ENCODE results near the gene TBC1D8. TPM values are rescaled to one million over a fixed set of nuclear protein-coding genes. Genes with fewer than 3 reads are reported as not detected.

Gene TBC1D8
- total RNA-seq, 2 experiments from 2014 or later: 0.12 to 0.45 TPM

GRCh38 chr2:100978582-100979191 lies 172.5 kb downstream of the TBC1D8 start:
- CTCF ChIA-PET: interaction anchor here (1.0 kb wide), 1 partner anchor 371 kb away, joined by 3 read pairs; no protein-coding TSS in a partner anchor
- ATAC-seq: no peak
- H3K9me3 Mint-ChIP-seq (ENCODE audit: low read depth): no peaks in the 10 kb centered on the region
- DNase-seq: no peak
- no peaks in the 10 kb centered on the region for H3K27me3 Mint-ChIP-seq
- no peak overlapping the region for H3K4me3 Mint-ChIP-seq
- H3K4me1 Mint-ChIP-seq: no peaks in the 10 kb centered on the region
- H3K27ac Mint-ChIP-seq: no peak overlapping the region
- H3K36me3 Mint-ChIP-seq: no peaks in the 10 kb centered on the region

DNA sequence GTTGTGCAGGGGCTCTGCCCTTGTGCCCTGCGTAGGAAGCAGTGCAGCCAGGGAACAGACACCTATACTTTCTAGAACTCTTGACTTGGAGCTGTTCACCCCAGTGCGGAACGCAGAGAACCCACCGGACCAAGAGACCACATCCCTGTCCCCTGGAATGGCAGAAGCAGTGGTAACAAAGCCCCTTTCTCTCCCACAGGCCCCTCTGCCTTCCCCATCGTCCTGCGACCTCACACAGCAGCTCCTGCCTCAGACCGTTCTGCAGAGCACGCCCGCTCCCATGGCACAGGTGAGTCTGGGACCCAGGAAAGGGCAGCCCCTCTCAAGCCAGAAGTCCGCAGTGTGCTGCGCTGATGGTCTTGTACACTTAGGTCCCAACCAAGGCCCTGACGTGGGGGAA lies 173.7 kb downstream of the TBC1D8 start:
- H3K9me3 Mint-ChIP-seq (ENCODE audit: low read depth): no peaks in the 10 kb centered on the region
- no peaks in the 10 kb centered on the region for H3K27me3 Mint-ChIP-seq
- CTCF ChIA-PET: no interaction called here
- no peaks in the 10 kb centered on the region for H3K4me1 Mint-ChIP-seq
- ATAC-seq (no peak), DNase-seq (no peak)
- H3K36me3 Mint-ChIP-seq: no peaks in the 10 kb centered on the region
- H3K27ac Mint-ChIP-seq: no peak overlapping the region
- no peak overlapping the region for H3K4me3 Mint-ChIP-seq

- H3K4me3 Mint-ChIP-seq: no peak overlapping the region
These were observed 174.4 kb downstream of the TBC1D8 start for GRCh38 chr2:100976645-100977391.

DNA sequence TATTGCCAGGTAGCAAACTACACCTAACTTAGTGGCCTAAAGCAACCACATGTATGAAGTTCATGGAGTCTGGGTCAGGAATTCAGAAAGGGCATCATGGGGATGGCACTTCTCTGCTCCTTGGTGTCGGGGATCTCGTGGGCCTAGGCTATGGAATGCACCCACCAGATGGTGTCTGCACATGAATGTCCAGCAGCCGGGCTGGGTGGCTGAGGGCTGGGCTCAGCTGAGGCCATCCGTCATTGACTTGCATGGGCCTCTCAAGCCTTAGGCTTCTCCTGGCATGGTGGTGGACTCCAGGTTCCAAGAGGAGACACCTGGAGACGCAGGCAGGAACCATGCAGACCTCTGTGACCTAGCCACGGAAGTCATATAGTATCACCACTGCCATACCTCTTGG lies 175.1 kb downstream of the TBC1D8 start:
- Mint-ChIP-seq H3K27me3 (no peaks in the 10 kb centered on the region), H3K9me3 (ENCODE audit: low read depth) (no peaks in the 10 kb centered on the region), H3K4me1 (no peaks in the 10 kb centered on the region), H3K27ac (no peak overlapping the region), H3K36me3 (no peaks in the 10 kb centered on the region), H3K4me3 (no peak overlapping the region)
- no peak for ATAC-seq
- no peak for DNase-seq
- CTCF ChIA-PET: no interaction called here

More at GRCh38 chr2:100976645-100977391, 174.4 kb downstream of the TBC1D8 start:
- ATAC-seq (no peak), DNase-seq (no peak)
- Mint-ChIP-seq H3K27ac (no peak overlapping the region), H3K27me3 (no peaks in the 10 kb centered on the region), H3K9me3 (ENCODE audit: low read depth) (no peaks in the 10 kb centered on the region), H3K36me3 (no peaks in the 10 kb centered on the region), H3K4me1 (no peaks in the 10 kb centered on the region)
- CTCF ChIA-PET: no interaction called here

GRCh38 chr2:100975521-100975785 lies 175.7 kb downstream of the TBC1D8 start:
- DNase-seq (no peak), ATAC-seq (no peak)
- no peaks in the 10 kb centered on the region for H3K27me3 Mint-ChIP-seq
- CTCF ChIA-PET: no interaction called here
- no peak overlapping the region for H3K4me3 Mint-ChIP-seq
- H3K9me3 Mint-ChIP-seq (ENCODE audit: low read depth): no peaks in the 10 kb centered on the region
- no peaks in the 10 kb centered on the region for H3K4me1 Mint-ChIP-seq
- no peaks in the 10 kb centered on the region for H3K36me3 Mint-ChIP-seq
- no peak overlapping the region for H3K27ac Mint-ChIP-seq

DNA sequence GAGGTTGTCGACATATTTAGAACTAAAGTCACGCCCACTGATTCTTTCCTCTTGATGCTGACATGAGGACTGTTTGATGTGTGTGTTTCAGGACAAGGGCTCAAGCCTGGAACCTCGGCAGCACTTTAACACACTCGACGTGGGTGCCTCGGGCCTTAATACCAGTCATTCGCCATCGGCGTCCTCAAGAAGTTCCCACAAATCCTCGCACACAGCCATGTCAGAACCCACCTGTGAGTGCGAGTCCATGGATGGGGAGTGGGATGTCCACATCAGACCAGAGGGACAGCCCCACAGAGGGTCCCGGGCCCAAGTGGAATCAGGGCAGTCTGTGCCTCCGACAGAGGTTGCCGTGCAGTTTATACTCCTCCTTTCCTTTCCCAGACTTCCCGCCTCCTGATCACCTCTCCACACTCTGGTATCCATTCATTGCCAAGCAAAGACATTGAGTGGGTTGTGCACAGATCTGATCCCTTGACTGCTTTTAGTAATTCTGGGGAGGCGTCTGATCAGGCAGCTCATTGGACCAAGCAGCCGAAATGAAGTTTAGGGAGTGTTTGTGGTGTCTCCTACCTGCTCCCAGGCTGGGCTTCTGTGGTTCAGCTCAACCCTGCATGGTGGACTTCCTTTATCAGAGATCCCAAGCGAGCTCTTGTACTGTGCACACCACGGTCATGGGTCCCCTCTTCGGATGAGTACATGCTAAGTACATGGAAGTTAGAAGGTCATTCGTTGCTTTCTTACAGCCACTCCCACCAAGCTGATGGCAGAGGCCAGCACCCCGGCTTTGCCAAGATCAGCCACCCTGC lies 176.3 kb downstream of the TBC1D8 start:
- ATAC-seq (no peak), DNase-seq (no peak)
- Mint-ChIP-seq H3K27ac (no peak overlapping the region), H3K4me3 (no peak overlapping the region), H3K4me1 (no peaks in the 10 kb centered on the region), H3K27me3 (no peaks in the 10 kb centered on the region), H3K9me3 (ENCODE audit: low read depth) (no peaks in the 10 kb centered on the region), H3K36me3 (no peaks in the 10 kb centered on the region)
- CTCF ChIA-PET: no interaction called here

- no peak for ATAC-seq
- no peaks in the 10 kb centered on the region for H3K9me3 Mint-ChIP-seq (ENCODE audit: low read depth)
- no peak overlapping the region for H3K27ac Mint-ChIP-seq
- no peaks in the 10 kb centered on the region for H3K4me1 Mint-ChIP-seq
- DNase-seq: no peak
- no peak overlapping the region for H3K4me3 Mint-ChIP-seq
- CTCF ChIA-PET: no interaction called here
- H3K36me3 Mint-ChIP-seq: no peaks in the 10 kb centered on the region
- no peaks in the 10 kb centered on the region for H3K27me3 Mint-ChIP-seq
These were observed 178.7 kb downstream of the TBC1D8 start for GRCh38 chr2:100972452-100972851.

- CTCF ChIA-PET: no interaction called here
- H3K9me3 Mint-ChIP-seq (ENCODE audit: low read depth): no peaks in the 10 kb centered on the region
- H3K27me3 Mint-ChIP-seq: no peaks in the 10 kb centered on the region
- H3K36me3 Mint-ChIP-seq: no peaks in the 10 kb centered on the region
- no peak for ATAC-seq
- DNase-seq: no peak
- H3K4me1 Mint-ChIP-seq: no peaks in the 10 kb centered on the region
- no peak overlapping the region for H3K4me3 Mint-ChIP-seq
- H3K27ac Mint-ChIP-seq: no peak overlapping the region
These were observed 180.0 kb downstream of the TBC1D8 start for GRCh38 chr2:100971221-100971620.

- no peaks in the 10 kb centered on the region for H3K4me1 Mint-ChIP-seq
- no peaks in the 10 kb centered on the region for H3K9me3 Mint-ChIP-seq (ENCODE audit: low read depth)
- no peak for ATAC-seq
- H3K27me3 Mint-ChIP-seq: no peaks in the 10 kb centered on the region
- H3K4me3 Mint-ChIP-seq: no peak overlapping the region
- no peaks in the 10 kb centered on the region for H3K36me3 Mint-ChIP-seq
- CTCF ChIA-PET: no interaction called here
- H3K27ac Mint-ChIP-seq: no peak overlapping the region
- no peak for DNase-seq
These were observed 181.2 kb downstream of the TBC1D8 start for GRCh38 chr2:100969998-100970397.

DNA sequence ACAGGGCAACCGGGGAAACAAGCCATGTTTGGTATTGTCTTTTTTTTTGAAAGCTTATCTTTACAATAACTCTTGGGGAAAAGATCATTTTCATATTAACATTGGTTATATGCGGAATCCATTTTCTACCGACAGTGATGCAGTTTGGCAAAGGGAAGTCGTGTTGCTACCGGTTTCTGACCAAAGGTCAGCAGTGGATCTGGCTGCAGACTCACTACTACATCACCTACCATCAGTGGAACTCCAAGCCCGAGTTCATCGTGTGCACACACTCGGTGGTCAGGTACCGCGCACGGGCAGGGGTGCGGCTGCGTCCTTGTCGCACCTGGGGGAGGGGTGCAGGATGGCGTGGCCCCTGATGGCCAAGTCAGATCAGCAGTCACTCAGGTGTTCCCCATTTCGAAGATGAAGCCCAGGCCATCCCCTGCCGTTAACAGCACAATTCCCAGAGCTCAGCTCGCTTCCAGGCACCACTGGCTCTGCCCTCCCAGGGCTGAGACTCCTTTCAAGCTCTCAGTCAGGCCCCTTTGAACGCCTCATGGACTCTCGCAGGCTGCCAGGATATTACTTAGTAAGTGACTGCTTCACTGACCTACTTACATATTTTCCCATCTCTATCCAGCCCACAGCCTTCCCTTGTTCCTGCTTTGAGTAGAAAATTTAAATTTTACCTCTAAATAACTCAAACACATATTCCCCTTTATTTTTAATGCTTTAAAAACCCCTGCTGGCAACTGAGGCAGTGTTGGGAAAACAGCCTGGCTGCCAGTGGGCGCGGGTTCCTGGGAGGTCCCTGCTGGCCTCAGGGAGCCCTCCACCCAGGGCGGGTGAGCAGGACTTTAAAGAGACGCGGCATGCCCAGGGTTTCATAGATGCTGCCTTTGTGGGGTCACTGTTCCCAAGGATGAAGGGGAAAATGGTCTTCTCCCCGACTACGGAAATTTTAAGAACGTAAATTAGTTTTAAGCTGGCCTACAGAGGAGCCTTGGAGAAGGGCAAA lies 182.7 kb downstream of the TBC1D8 start:
- H3K4me3 Mint-ChIP-seq: no peak overlapping the region
- ATAC-seq: no peak
- CTCF ChIA-PET: no interaction called here
- H3K27me3 Mint-ChIP-seq: no peaks in the 10 kb centered on the region
- no peak for DNase-seq
- H3K4me1 Mint-ChIP-seq: no peaks in the 10 kb centered on the region
- no peak overlapping the region for H3K27ac Mint-ChIP-seq
- no peaks in the 10 kb centered on the region for H3K9me3 Mint-ChIP-seq (ENCODE audit: low read depth)
- no peaks in the 10 kb centered on the region for H3K36me3 Mint-ChIP-seq

DNA sequence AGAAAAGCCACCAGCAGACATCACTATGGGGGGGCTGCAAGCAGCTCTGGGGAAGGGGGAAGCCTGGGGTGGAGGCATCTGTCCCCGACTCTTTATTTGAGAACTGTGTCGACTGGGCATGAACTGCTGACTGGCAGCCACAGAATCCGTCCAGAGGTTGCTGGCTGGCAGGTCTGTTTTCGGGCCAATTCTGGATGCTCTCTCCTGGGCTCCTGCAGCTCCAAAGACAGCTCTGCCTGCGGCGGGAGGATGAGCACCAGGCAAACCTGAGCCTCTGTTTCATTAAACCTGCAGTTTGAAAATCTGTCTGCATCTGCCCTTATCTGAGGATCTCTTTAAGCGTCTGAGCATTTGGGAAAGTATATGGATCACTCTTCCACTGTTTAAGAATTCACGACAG lies 183.5 kb downstream of the TBC1D8 start:
- Mint-ChIP-seq H3K27ac (no peak overlapping the region), H3K4me3 (no peak overlapping the region), H3K36me3 (no peaks in the 10 kb centered on the region), H3K27me3 (no peaks in the 10 kb centered on the region), H3K9me3 (ENCODE audit: low read depth) (no peaks in the 10 kb centered on the region), H3K4me1 (no peaks in the 10 kb centered on the region)
- CTCF ChIA-PET: no interaction called here
- ATAC-seq (no peak), DNase-seq (no peak)

DNA sequence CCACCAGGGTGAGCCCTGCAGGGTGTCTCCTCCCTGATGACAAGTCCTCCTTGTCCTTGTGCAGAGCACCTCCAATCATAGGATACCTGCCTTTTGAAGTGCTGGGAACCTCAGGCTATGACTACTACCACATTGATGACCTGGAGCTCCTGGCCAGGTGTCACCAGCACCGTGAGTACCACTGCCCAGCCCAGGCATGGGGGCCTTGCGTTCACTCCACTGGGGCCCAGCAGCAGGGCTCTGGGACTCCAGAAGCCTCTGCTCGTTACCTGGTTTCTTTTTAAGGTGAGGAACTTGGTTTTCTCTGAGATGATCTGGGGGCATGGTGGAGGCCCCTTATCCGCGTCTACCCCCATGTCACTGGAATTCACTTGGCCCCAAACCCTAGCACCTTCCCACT lies 185.6 kb downstream of the TBC1D8 start:
- no peak for ATAC-seq
- Mint-ChIP-seq H3K27ac (no peak overlapping the region), H3K9me3 (ENCODE audit: low read depth) (no peaks in the 10 kb centered on the region), H3K4me1 (no peaks in the 10 kb centered on the region), H3K4me3 (no peak overlapping the region), H3K27me3 (no peaks in the 10 kb centered on the region), H3K36me3 (no peaks in the 10 kb centered on the region)
- DNase-seq: no peak
- CTCF ChIA-PET: interaction anchor here (0.9 kb wide), 1 partner anchor 46 kb away, joined by 3 read pairs; no protein-coding TSS in a partner anchor

DNA sequence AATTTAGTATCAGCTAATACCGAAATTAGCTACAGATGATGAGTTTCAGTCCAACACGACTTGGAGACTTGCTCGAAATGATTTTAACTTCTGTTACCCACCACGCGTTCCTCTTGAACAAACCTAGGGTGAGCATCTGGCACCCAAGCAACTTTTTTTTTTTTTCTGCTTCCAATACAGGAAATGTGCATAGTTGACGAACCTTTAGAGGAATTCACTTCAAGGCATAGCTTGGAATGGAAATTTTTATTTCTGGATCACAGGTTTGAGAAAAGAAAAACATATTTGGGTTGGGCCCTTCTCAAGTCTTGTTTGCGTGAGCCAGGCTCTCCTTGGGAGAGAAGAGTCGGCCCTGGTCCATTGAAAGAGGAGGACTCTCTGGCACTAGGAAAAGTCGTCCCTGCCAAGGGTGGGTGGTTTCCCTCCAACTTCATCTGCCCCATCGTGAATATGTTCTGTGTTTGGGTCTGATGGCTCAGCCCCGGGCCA lies 186.5 kb downstream of the TBC1D8 start:
- H3K36me3 Mint-ChIP-seq: no peaks in the 10 kb centered on the region
- H3K27ac Mint-ChIP-seq: no peak overlapping the region
- no peaks in the 10 kb centered on the region for H3K9me3 Mint-ChIP-seq (ENCODE audit: low read depth)
- no peak overlapping the region for H3K4me3 Mint-ChIP-seq
- H3K4me1 Mint-ChIP-seq: no peaks in the 10 kb centered on the region
- no peak for ATAC-seq
- H3K27me3 Mint-ChIP-seq: no peaks in the 10 kb centered on the region
- CTCF ChIA-PET: interaction anchor here (0.9 kb wide), 1 partner anchor 45 kb away, joined by 3 read pairs; no protein-coding TSS in a partner anchor
- DNase-seq: no peak

All from activated CD8-positive, alpha-beta memory T cell treated with anti-CD3 and anti-CD28 coated beads, Interleukin-2, amount 10 ng/mL, durations not matched to agents 7 days and 5 days (primary cell).